Measurements from ENCODE around the gene APOA4.
A peak's percentile ranks its signal among the peaks of the same experiment; 100 is the strongest.

The APOA4 gene

GRCh38 chr11:116798368-116798767 is 24.7 kb downstream of the APOA4 start:
- DNase-seq: no peak

GRCh38 chr11:116797816-116798215 is 25.3 kb downstream of the APOA4 start:
- DNase-seq: no peak

GRCh38 chr11:116796548-116796947 is 26.6 kb downstream of the APOA4 start:
- DNase-seq: no peak

- no peak for DNase-seq
Measured at GRCh38 chr11:116794851-116795250, 28.3 kb downstream of the APOA4 start.

- no peak for DNase-seq
Measured at GRCh38 chr11:116793772-116794097, 29.4 kb downstream of the APOA4 start.

GRCh38 chr11:116792869-116793771 is 30.0 kb downstream of the APOA4 start:
- no peak for DNase-seq

GRCh38 chr11:116792144-116792868 is 30.8 kb downstream of the APOA4 start:
- no peak for DNase-seq

GRCh38 chr11:116791813-116792143 is 31.3 kb downstream of the APOA4 start, which contains the start of gene APOA5:
APOA5 (minus strand) TSS chr11:116791879; CDS start chr11:116791860, 19 bp downstream.
- no peak for DNase-seq

GRCh38 chr11:116791002-116791812 is 31.9 kb downstream of the APOA4 start:
- DNase-seq: peak; percentile 85

- DNase-seq: no peak
Measured at GRCh38 chr11:116790167-116791001, 32.7 kb downstream of the APOA4 start.

- DNase-seq: no peak
Measured at GRCh38 chr11:116788975-116789374, 34.1 kb downstream of the APOA4 start.

GRCh38 chr11:116788534-116788933 is 34.6 kb downstream of the APOA4 start:
- DNase-seq: no peak

GRCh38 chr11:116787786-116788486 is 35.2 kb downstream of the APOA4 start, which contains the start of gene ZPR1:
ZPR1 (minus strand) TSS chr11:116788023; CDS start chr11:116787990, 33 bp downstream.
- DNase-seq: peak; percentile 88

GRCh38 chr11:116787436-116787785 is 35.7 kb downstream of the APOA4 start:
- no peak for DNase-seq

GRCh38 chr11:116786966-116787365 is 36.1 kb downstream of the APOA4 start:
- DNase-seq: no peak

- DNase-seq: no peak
Measured at GRCh38 chr11:116786326-116786725, 36.8 kb downstream of the APOA4 start.

- DNase-seq: no peak
Measured at GRCh38 chr11:116782728-116783127, 40.4 kb downstream of the APOA4 start.

GRCh38 chr11:116778556-116778955 is 44.5 kb downstream of the APOA4 start:
- no peak for DNase-seq

- DNase-seq: no peak
Measured at GRCh38 chr11:116777056-116777455, 46.0 kb downstream of the APOA4 start.

GRCh38 chr11:116776522-116776984 is 46.6 kb downstream of the APOA4 start:
- no peak for DNase-seq

- no peak for DNase-seq
Measured at GRCh38 chr11:116775975-116776374, 47.1 kb downstream of the APOA4 start.

- DNase-seq: no peak
Measured at GRCh38 chr11:116774661-116775060, 48.4 kb downstream of the APOA4 start.

All from CD4-positive, alpha-beta T cell treated with Interleukin-17A for 4 hours (primary cell).